ENCODE results near the gene CREB1. TPM values are rescaled to one million over a fixed set of nuclear protein-coding genes. Genes with fewer than 3 reads are reported as not detected.
"Not testable (repeated sequence)": the region's sequence is repeated elsewhere in the genome, so short reads cannot be mapped to it uniquely, and the experiment has no call there.

Gene CREB1
- total RNA-seq, 1 donor from 2014 or later, result 27.3 TPM

DNA sequence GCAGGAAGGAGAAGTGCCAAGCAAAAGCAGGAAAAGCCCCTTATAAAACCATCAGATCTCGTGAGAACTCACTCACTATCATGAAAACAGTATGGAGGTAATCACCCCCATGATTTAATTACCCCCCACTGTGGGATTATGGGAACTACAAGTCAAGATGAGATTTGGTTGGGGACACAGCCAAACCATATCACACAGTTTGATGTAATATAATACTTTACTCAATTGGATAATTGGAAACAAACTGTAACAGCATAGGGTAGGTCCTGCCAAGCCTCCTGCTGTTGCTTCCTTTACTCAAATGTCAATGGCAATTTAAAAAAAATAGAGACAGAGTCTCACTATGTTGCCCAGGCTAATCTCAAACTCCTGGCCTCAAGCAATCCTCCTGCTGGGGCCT, 110.9 kb downstream of the CREB1 start:
- Histone ChIP-seq H3K4me1 (no peaks in the 10 kb centered on the region), H3K4me3 (no peak overlapping the region), H3K36me3 (no peaks in the 10 kb centered on the region), H3K27ac (no peak overlapping the region), H3K9me3 (no peaks in the 10 kb centered on the region), H3K27me3 (no peaks in the 10 kb centered on the region)
- intact Hi-C loops (cut with DNase I), result no loop called here
- no peak for TF ChIP-seq POLR2A (IDR thresholded peaks at IDR 0.05)
- TF ChIP-seq POLR2AphosphoS5 (IDR thresholded peaks at IDR 0.05; ENCODE audit: insufficient read depth in 1 of 2, low read depth in 1 of 2), result no peak
- TF ChIP-seq, protein P1, sequence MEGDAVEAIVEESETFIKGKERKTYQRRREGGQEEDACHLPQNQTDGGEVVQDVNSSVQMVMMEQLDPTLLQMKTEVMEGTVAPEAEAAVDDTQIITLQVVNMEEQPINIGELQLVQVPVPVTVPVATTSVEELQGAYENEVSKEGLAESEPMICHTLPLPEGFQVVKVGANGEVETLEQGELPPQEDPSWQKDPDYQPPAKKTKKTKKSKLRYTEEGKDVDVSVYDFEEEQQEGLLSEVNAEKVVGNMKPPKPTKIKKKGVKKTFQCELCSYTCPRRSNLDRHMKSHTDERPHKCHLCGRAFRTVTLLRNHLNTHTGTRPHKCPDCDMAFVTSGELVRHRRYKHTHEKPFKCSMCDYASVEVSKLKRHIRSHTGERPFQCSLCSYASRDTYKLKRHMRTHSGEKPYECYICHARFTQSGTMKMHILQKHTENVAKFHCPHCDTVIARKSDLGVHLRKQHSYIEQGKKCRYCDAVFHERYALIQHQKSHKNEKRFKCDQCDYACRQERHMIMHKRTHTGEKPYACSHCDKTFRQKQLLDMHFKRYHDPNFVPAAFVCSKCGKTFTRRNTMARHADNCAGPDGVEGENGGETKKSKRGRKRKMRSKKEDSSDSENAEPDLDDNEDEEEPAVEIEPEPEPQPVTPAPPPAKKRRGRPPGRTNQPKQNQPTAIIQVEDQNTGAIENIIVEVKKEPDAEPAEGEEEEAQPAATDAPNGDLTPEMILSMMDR (IDR thresholded peaks at IDR 0.05), result no peak
- DNase-seq (ENCODE audit: extremely low spot score in 2 of 2), result no peak

DNA sequence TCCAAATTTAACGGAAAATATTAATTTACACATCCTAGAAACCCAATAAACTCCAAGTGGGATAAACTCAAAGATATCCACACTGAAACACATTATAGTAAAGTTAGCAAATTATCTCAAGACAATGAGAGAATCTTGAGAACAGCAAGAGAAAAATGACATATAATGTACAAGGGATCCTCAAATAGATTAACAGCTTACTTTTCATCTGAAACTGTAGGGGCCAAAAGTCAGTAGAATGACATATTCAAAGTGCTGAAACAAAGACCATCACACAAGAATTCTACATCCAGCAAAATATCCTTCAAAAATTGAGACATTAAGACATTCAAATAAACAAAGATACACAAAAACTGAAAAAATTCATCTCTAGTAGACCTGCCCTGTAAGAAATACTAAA, 114.1 kb downstream of the CREB1 start:
- intact Hi-C loops (cut with DNase I), result no loop called here
- Histone ChIP-seq H3K4me1 (no peaks in the 10 kb centered on the region), H3K4me3 (no peak overlapping the region), H3K36me3 (no peaks in the 10 kb centered on the region), H3K27me3 (no peaks in the 10 kb centered on the region), H3K9me3 (no peaks in the 10 kb centered on the region), H3K27ac (no peak overlapping the region)
- no peak for DNase-seq (ENCODE audit: extremely low spot score in 2 of 2)
- TF ChIP-seq POLR2AphosphoS5 (IDR thresholded peaks at IDR 0.05; ENCODE audit: insufficient read depth in 1 of 2, low read depth in 1 of 2) (no peak), POLR2A (IDR thresholded peaks at IDR 0.05) (no peak)
- TF ChIP-seq, protein P1 (IDR thresholded peaks at IDR 0.05), result no peak

DNA sequence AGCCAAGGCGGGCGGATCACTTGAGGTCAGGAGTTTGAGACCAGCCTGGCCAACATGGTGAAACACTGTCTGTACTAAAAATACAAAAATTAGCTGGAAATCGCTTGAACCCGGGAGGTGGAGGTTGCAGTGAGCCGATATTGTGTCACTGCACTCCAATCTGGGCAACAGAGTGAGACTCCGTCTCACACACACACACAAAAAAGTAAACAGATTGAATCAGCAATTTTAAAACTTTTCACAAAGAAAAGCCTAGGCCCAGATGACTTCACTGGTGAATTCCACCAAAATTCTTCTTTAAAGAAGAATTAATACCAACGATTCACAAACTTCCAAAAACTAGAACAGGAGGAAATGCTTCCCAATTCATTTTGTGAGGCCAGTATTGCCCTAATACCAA, 116.8 kb downstream of the CREB1 start:
- H3K4me1 ChIP-seq; H3K36me3 ChIP-seq; H3K27me3 ChIP-seq; intact Hi-C loops (cut with DNase I); DNase-seq (ENCODE audit: extremely low spot score in 2 of 2); H3K27ac ChIP-seq; H3K4me3 ChIP-seq; H3K9me3 ChIP-seq: not testable (repeated sequence)

Other genes starting within 250 kb of the CREB1 start
- gene METTL21A, start 95.4 kb downstream of the CREB1 start, total RNA-seq, result 7.6 TPM
- 7.1 TPM for gene CCNYL1, start 181.7 kb downstream of the CREB1 start, total RNA-seq
- gene FZD5, start 239.9 kb downstream of the CREB1 start, total RNA-seq, result 9.3 TPM

Measured in vagina (tissue), 2 donors.